Heart left ventricle (tissue), 13 donors: ENCODE data around the gene REPIN1.

Source experiments
- CTCF ChIP-seq, 12 donors: fragments of 200-600 bp; sonication (generic) in 4 of 12; IDR thresholded peaks; one replicate each; pipeline versions ENCODE4 v1.5.0 to v1.8.0; 2018 to 2022; ENCODE audit warnings: antibody characterized with exemption in 12 of 12, mild to moderate bottlenecking in 5 of 12
- POLR2A ChIP-seq, 2 donors: fragments of 450-650 bp; IDR thresholded peaks; one replicate each; pipeline ENCODE4 v1.6.1; 2017; ENCODE audit warnings: antibody characterized with exemption in 2 of 2, mild to moderate bottlenecking in 2 of 2, moderate library complexity in 2 of 2
- donor health status: ischemic (EF 13 %, LVEDD 7.1; RV severe dilation, severe dysfunction).
- donor health status: DM: no; HTN: yes; CAD: no.
- donor health status: DM: no; HTN: no; CAD: no.
- donor health status: ischemic (EF 25% LVEDD 6.9; RV normal size, moderate dysfunction).
- donor health status: ischemic (EF 25% LVEDD 5.7; RV mildly dilated, moderate dysfunction).
- donor health status: ischemic (EF 35%, LVEDD 5.7; RV mildly dilated, moderate dysfunction).
- donor health status: nonischemic (EF 11% LVEDD 7.7; RV severe dilation, severe dysfunction).
- donor health status: DM: yes; HTN: yes; CAD: no.
- donor health status: PGD.
- donor health status: ischemic (EF 29% LVEDD 5.4; RV normal size, mild dysfunction).
- donor health status: nonischemic (EF 23%, LVEDD 6.1; RV moderate dilation, normal function).

- no peak for TF ChIP-seq CTCF (IDR thresholded peaks at IDR 0.05)
- TF ChIP-seq POLR2A (IDR thresholded peaks at IDR 0.05): no peak
Measured at GRCh38 chr7:150361807-150362621, 6.6 kb upstream of the REPIN1 start.
